GM21515 (cell line): Measurements from ENCODE around the gene FBLN2.
"Not testable (repeated sequence)": the region's sequence is repeated elsewhere in the genome, so short reads cannot be mapped to it uniquely, and the experiment has no call there.

Experiments used
- ATAC-seq: cut with Tn5 transposase; IDR thresholded peaks from one replicate; pipeline ENCODE4 v1.9.1; 2021; ENCODE audit not compliant: unreplicated experiment

Gene FBLN2

GRCh38 chr3:13513913-13514517 is 34.9 kb upstream of the FBLN2 start:
- no peak for ATAC-seq

- no peak for ATAC-seq
Observed at GRCh38 chr3:13514639-13515435, 34.1 kb upstream of the FBLN2 start.

- ATAC-seq = no peak
Observed at GRCh38 chr3:13515786-13516759, 32.9 kb upstream of the FBLN2 start.

GRCh38 chr3:13516760-13517135 is 32.2 kb upstream of the FBLN2 start:
- ATAC-seq = no peak

- ATAC-seq = no peak
Observed at GRCh38 chr3:13517253-13517977, 31.5 kb upstream of the FBLN2 start.

GRCh38 chr3:13518516-13518953 is 30.4 kb upstream of the FBLN2 start:
- no peak for ATAC-seq

GRCh38 chr3:13519006-13519791 is 29.7 kb upstream of the FBLN2 start:
- no peak for ATAC-seq

- ATAC-seq = no peak
Observed at GRCh38 chr3:13520326-13520880, 28.5 kb upstream of the FBLN2 start.

GRCh38 chr3:13521309-13521708 is 27.6 kb upstream of the FBLN2 start:
- no peak for ATAC-seq

GRCh38 chr3:13521749-13522148 is 27.2 kb upstream of the FBLN2 start:
- ATAC-seq = not testable (repeated sequence)

GRCh38 chr3:13522236-13522635 is 26.7 kb upstream of the FBLN2 start:
- no peak for ATAC-seq

GRCh38 chr3:13524979-13525669 is 23.8 kb upstream of the FBLN2 start:
- ATAC-seq = no peak

- no peak for ATAC-seq
Observed at GRCh38 chr3:13525827-13526625, 22.9 kb upstream of the FBLN2 start.

GRCh38 chr3:13526626-13526949 is 22.3 kb upstream of the FBLN2 start:
- no peak for ATAC-seq

GRCh38 chr3:13528217-13528867 is 20.6 kb upstream of the FBLN2 start:
- no peak for ATAC-seq

- ATAC-seq = no peak
Observed at GRCh38 chr3:13529196-13530112, 19.5 kb upstream of the FBLN2 start.
